Body of pancreas (tissue), 4 donors: ENCODE results near the gene TNFAIP2.
"Not testable (repeated sequence)": the region's sequence is repeated elsewhere in the genome, so short reads cannot be mapped to it uniquely, and the experiment has no call there.

Source experiments
- CTCF ChIP-seq, 7 experiments: fragments of 450-650 bp in 4 of 7; fragments of 200-600 bp in 3 of 7; sonication (generic) in 3 of 7; IDR thresholded peaks; one replicate each; pipeline ENCODE4 v1.5.1; 2016 to 2019; ENCODE audit warnings: antibody characterized with exemption in 7 of 7
- POLR2A ChIP-seq, 3 donors: fragments of 450-650 bp; IDR thresholded peaks; one replicate each; pipeline ENCODE4 v1.6.1; 2016; ENCODE audit warnings: antibody characterized with exemption in 3 of 3, mild to moderate bottlenecking in 2 of 3

GRCh38 chr14:103176176-103176575, 52.9 kb downstream of the TNFAIP2 start:
- TF ChIP-seq CTCF, POLR2A (IDR thresholded peaks at IDR 0.05): not testable (repeated sequence)
